ENCODE measurements around the gene ODC1. TPM values are rescaled to one million over a fixed set of nuclear protein-coding genes. Genes with fewer than 3 reads are reported as not detected.

Gene ODC1
- total RNA-seq, 1 experiment from 2014 or later = 231 TPM

- intact Hi-C loops (cut with micrococcal nuclease) = no loop called here
- Histone ChIP-seq H3K4me2 (ENCODE audit: low read length) (no peak overlapping the region), H3K27ac (ENCODE audit: low read depth, low read length) (no peak overlapping the region), H4K20me1 (ENCODE audit: insufficient read depth) (no peaks in the 10 kb centered on the region), H3K79me2 (ENCODE audit: insufficient read depth, low read length) (0 out of 2 replicates have a peak, but pooled peaks cover 7% of the 10 kb centered on the region), H3K4me1 (ENCODE audit: control insufficient read depth in 1 of 2, insufficient read depth in 2 of 2, low read length in 2 of 2) (peaks cover 5 to 7% of the 10 kb centered on the region in 2 experiments; a peak in 3 of 4 replicates), H3K9ac (ENCODE audit: low read length) (no peak overlapping the region), H3K9me2 (ENCODE audit: insufficient read depth) (no peaks in the 10 kb centered on the region), H2AFZ (ENCODE audit: low read depth, low read length, poor library complexity, severe bottlenecking) (no peak overlapping the region), H3K27me3 (ENCODE audit: insufficient read depth, low read length) (no peaks in the 10 kb centered on the region), H3K36me3 (ENCODE audit: control insufficient read depth in 1 of 2, insufficient read depth in 2 of 2, low read length in 2 of 2) (peaks cover 2 to 17% of the 10 kb centered on the region in 2 experiments; a peak in 2 of 4 replicates), H3K9me3 (ENCODE audit: control insufficient read depth in 1 of 2, insufficient read depth in 1 of 2, low read depth in 1 of 2, low read length in 2 of 2) (no peaks in the 10 kb centered on the region), H3K4me3 (replicated peaks in 1 of 2; ENCODE audit: low read depth in 1 of 2, low read length in 2 of 2) (no peak overlapping the region)
- BruUV-seq (replicated peaks) = no TSS peak
- CTCF ChIA-PET = no interaction called here
- POLR2A ChIA-PET = no interaction called here
- ATAC-seq (no peak), DNase-seq (ENCODE audit: low read depth, low spot score) (no peak)
- TF ChIP-seq MAX (IDR thresholded peaks at IDR 0.05) = no peak
- TF ChIP-seq, protein P1, sequence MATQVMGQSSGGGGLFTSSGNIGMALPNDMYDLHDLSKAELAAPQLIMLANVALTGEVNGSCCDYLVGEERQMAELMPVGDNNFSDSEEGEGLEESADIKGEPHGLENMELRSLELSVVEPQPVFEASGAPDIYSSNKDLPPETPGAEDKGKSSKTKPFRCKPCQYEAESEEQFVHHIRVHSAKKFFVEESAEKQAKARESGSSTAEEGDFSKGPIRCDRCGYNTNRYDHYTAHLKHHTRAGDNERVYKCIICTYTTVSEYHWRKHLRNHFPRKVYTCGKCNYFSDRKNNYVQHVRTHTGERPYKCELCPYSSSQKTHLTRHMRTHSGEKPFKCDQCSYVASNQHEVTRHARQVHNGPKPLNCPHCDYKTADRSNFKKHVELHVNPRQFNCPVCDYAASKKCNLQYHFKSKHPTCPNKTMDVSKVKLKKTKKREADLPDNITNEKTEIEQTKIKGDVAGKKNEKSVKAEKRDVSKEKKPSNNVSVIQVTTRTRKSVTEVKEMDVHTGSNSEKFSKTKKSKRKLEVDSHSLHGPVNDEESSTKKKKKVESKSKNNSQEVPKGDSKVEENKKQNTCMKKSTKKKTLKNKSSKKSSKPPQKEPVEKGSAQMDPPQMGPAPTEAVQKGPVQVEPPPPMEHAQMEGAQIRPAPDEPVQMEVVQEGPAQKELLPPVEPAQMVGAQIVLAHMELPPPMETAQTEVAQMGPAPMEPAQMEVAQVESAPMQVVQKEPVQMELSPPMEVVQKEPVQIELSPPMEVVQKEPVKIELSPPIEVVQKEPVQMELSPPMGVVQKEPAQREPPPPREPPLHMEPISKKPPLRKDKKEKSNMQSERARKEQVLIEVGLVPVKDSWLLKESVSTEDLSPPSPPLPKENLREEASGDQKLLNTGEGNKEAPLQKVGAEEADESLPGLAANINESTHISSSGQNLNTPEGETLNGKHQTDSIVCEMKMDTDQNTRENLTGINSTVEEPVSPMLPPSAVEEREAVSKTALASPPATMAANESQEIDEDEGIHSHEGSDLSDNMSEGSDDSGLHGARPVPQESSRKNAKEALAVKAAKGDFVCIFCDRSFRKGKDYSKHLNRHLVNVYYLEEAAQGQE (IDR thresholded peaks at IDR 0.05; ENCODE audit: low read depth) = no peak
- TF ChIP-seq ZBTB33 (IDR thresholded peaks at IDR 0.05; ENCODE audit: extremely low read depth, insufficient replicate concordance, low read length) = no peak
- no peak for TF ChIP-seq ELF1 (IDR thresholded peaks at IDR 0.05; ENCODE audit: borderline replicate concordance, low read depth)
- TF ChIP-seq CTCF (IDR thresholded peaks at IDR 0.05 in 2 of 3, conservative IDR thresholded peaks at IDR 0.05 in 1 of 3; ENCODE audit: borderline replicate concordance in 1 of 3, insufficient read depth in 1 of 3, low read depth in 2 of 3, low read length in 2 of 3) = no peak
- no peak for TF ChIP-seq POLR2A (IDR thresholded peaks at IDR 0.05; ENCODE audit: borderline replicate concordance, extremely low read depth, insufficient read depth, insufficient read length)
- TF ChIP-seq CBX3 (IDR thresholded peaks at IDR 0.05; ENCODE audit: low read depth) = no peak
- RAD21 ChIA-PET (ENCODE audit: low non-redundant PET in 1 of 2, low total read pairs in 2 of 2, uncharacterized antibody in 2 of 2, unreplicated experiment in 2 of 2) = no interaction called here
These were observed 25.9 kb downstream of the ODC1 start for GRCh38 chr2:10422251-10422650.
